ENCODE measurements around the gene SPDEF.

SPDEF gene

DNA sequence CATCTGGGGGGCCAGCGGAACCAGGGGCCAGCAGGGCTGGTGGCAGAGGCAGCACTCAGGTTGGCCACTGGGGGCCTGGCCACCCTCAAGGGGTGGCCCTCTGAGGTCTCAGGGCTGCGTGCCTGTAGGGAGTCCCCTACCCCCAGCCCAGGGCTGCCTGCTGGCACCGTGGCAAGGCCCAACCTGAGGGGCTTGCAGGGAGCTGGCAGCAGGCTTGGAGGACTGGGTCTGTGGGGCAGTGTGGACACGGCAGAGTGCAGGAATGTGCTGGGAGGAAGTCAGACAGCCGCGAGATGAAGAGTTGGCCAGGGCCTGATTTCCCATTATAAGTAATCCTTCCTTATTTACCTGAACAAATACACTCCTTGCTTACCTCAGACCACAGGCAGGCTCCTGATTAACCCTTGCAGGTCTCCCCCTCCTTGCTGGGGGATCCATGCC lies at the start of gene SPDEF:
TSS of gene SPDEF (minus strand) at position 299 of the 441 bp plus-strand sequence. CDS start 11,874 bp downstream, outside the sequence.
- DNase-seq: peak; percentile 52 to 70

DNA sequence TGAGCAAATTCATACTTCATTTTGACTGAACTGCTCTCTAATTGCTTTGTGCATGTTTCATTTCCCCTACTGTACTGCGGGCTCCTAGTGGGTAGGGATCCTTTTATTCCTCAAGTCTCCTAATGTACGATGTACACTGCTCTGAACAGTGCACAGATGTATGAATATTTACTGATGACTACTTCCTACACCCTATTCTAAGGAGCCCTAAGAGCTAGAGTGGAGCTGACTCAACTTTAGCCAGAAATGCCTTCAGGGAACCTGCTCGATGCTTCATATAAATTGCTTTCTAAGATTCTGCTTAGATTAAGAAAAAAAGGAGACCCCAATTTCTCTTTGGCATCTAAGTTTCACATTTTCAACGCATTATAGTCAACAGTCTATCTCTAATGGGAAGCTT lies 47.6 kb upstream of the SPDEF start:
- DNase-seq: no peak

DNA sequence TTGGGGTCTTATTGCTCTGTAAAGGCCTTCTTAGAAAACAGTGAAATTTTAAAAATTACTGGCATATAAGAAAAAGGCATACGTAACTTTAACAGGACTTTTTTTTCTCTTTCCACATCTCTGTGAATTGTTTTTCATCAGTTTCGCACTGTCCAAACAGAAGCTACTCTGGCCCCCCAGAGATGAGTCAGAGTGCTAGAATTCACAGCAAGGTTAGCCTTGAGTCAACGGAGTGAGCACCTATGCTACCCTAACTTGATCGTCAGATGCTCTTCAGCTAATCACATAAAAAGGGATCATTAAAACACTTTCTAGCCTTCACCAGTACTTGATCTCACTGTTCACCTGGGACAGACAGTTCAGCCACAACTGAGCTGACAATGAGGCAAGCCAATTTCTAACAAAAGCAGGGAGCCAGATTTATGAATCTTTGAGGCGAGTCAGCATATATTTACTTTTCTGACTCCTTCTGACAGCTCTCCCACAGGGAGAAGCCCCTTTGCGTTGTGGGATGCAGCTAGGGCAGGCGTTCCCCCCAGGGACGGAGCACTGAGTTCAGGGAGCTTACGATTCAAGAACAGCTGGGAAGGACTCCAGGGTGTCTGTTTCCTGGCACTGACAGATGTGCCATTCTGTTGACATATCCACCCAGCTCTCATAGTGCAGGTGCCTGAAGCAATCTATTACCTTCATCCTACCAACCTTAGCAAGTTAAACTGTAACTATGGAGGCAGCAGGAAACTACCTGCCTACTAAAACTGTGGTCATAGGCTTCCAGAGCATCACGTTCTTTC lies 46.4 kb upstream of the SPDEF start:
- DNase-seq: no peak

DNA sequence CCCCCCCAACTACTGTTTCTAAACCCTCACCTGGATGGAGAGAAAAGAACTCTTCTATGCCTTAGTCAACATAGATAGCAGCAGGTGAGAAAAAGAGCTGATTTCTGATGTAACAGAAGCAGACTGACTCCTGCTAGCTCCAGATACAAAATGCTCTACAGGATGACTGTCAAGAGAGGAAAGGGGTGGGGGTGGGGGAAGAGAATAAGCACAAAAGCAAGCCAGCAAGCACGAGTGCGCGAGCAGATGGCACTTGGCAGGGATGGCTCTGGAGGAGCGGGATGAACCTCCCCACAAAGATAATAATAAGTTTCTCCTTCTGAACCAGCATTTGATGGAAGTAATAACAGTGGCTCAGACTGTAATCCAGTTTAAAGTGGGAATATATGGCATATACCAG lies 45.6 kb upstream of the SPDEF start:
- no peak for DNase-seq

DNA sequence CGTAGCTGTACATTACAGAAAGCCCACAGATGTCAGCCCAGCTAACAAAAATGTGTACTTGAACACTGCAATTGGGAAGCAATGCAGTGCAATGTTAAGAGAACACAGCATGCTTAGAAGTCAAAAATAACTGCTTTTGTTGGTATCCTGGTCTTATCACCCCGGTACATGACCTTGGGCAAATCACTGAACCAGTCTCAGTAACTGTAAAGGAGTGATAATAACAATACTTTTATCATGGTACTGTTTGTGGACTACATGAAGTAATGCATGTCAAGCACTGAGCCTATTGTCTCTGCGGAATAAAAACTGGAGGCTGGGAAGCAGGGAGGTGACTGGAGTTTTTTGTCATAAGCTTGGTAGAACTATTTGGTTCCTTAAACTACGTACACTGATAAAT lies 44.7 kb upstream of the SPDEF start:
- DNase-seq: no peak

DNA sequence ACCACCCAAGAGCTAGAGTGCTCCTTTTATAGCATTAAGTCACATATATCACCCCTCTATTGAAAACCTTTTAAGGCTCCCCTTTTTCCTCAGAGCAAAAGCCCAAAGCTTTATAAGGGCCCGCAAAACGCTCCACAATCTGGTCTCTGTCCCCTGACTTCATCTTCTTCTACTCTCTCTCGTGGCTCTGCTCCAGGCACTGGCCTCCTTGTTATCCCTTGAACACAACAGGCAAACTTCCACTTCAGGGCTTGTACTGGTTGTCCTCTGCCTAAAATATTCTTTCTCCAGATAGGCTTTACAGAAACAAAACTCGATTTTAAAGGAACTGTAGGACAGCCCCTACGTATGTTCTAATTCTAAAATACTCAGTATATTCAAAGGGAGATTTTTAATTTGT lies 44.0 kb upstream of the SPDEF start:
- no peak for DNase-seq

DNA sequence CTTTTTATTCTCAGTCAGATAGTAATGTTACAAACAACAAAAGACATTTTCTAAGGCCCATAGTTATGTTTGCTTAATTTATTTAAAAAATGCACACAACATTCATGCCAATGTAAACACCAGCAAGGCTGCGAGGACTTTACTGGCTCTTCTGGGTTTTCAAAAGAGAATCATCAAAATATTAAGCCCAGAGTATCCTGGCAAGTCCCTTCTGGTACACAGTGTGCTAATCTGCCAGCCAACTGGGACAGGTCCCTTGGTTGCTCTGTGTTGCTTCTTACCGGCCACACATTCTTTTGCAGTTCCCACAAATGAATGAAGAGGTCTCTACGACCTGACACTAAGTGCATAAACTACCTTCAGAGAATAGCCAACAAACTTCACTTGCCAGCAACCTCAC lies 42.6 kb upstream of the SPDEF start:
- no peak for DNase-seq

DNA sequence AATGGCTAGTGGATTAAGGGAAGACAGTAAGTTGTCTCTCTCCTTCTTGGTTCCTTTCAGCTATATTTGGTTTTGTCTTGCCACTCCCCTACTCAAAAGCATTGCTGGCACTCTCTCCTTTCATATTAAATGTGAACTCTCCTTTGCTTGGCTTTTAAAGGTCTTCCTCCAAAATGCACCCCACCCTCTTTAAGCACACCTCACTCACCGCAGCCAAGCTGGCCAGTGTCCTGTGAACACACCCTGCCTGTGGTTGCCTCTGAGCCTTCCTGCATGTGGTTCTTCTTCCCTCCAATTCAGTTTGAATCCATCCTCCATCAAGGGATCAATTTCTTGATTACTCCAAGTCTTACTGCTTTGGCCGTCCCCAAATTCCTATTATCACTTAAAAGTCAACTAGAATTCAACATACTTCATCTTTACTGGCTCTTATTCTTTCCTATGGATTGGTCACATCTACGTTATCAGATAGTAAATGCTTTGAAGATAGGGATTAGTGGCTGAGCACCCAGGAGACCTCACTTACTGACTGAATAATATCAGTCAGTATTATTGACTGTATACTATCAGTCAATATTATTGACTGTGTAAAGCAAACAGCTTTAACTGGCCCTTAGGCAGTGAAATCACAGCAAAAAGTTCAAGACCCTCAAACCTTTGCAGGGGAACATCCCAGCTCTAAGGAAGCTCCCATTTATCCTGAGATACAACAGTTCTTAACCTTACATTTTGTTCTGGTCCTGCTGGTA lies 41.6 kb upstream of the SPDEF start:
- DNase-seq: no peak

DNA sequence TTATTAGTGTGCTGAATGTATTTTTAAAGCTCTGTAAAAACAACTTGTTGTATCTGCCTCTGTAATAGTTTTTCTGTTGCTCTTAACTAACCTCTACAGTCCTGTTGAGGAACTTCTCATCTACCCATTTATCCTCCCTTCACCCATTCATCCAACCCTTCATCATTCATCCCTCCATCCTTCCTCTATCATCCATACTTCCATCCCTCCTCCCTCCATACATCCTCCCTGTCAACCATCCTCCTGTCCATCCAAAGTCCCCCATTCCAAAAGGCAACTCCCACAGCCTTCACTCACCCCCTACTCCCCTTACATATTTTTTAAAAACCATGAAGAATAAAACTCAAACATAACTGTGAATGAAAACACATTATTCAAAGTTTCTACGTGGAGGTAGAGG lies 40.7 kb upstream of the SPDEF start:
- DNase-seq: no peak

DNA sequence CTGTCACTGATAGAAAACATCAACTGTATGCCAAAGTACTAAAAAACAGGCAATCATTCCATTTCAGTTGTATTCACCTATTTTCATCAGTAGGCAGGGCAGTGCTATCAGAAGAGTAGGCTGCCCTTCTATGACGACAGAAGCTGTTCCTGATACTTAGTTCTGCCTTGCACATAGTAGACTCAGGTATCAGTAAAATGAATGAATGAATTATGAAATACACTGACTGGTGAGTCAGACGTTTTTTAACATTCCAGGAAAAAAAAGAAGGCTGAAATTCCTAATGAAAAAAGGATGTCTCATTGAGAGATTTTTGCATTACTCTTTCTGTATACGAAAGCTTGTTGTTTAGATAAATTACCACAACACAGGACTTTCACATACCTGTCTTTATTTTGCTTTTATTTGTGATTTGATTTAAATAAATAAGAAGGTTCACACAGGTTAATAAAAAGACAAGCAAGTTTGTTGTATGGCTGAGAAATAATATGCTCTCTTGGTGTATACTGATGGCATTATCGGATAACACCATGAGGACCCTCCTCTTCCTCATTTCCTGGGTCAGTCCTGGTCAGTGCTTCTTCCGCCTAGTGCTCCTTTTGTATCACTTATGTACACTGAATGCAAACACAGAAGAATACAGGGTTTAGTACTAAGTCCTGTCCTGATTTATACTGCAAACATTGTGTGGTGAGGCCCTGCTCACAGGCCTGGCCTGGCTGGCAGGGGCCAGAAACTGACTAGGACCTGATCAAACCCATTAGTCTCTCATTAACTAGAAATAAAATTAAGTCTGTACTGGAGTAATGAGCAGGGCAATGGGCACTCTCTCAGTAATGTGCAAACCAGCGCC lies 39.4 kb upstream of the SPDEF start:
- no peak for DNase-seq

DNA sequence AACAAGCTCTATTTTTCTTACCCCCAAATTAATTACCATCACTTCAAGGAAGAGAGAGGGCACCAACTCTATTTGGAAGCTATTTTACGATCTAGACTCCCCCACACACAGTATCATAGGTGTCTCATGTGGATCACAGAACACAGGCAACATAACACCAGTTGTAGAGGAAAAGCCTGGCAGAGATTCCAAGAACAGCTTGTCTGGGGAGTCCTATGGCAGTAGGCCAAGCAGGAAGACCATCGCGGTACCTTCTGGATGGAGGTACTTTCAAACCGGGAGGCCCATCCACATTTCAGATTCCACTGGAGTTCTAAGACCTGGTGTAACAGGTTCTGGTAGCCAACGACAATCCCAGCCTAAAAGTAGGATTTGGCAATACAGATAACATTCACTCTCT lies 37.6 kb upstream of the SPDEF start:
- no peak for DNase-seq

DNA sequence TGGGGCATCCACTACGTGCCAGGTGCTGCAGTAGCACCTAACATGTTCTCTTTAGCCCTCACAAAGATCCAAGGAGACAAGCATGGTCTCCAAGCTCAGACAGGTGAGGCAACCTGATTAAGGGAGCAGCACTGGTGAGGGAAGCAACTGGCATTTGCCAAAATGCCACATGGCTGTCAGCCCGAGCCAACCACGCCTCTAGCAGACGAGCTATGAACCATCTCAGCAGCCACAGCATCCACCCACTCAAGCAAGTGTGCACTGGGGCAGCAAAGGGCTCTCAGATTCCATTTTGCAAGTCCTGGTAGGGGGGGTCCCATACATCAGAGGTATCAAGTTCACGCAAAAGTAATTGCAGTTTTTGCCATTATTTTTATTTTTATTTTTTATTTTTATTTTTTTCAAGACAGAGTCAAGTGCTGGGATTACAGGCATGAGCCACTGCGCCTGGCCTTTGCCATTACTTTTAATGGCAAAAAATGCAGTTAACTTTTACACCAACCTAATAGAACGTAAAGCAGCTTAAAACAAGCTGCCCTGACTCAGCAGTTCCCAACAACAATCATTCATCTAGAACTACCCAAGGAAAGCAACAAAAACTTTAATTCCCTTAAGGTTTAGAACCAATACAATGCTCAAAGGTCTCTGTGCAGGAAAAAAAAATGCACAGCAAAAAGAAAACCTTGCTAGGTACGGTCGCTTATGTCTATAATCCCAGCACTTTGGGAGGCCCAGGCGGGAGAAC lies 36.3 kb upstream of the SPDEF start:
- DNase-seq: no peak

DNA sequence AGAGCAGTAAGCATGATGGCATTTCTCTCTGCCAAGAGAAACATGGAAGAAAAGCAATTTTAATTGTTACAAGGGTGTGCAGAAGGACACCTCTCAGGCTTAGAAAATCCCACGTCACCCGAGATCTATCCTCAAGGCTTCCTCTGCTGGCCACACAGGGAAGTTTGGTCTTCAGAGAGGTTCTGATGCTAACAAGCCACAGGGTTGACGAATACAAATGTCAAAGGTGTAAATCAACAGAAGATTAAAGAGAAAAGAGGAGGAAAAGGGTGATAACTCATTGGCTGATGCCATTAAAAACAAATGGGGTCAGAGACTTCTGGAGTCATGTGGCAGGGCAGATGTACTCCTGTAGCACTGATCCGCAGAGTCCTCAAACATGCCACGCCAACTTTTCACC lies 33.6 kb upstream of the SPDEF start:
- DNase-seq: no peak

DNA sequence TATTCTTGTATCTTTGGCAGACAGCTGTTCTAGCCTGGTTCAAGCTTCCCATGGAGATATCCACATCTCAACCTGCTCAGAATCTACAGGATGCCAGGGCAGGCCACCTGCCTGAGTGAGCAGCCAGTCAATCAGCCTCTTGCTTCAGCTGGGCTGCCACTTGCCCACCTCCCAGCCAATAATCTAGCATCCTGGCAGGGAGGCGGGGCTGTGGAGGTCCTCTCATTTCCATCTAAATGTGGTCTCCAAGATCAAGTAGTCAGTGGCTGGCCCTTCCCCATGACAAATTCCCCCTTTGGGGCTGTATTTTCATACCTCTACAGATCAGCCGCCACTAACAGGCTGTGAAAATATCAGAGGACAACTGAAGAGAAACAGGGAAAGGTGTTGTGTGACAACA lies 33.0 kb upstream of the SPDEF start:
- DNase-seq: no peak

DNA sequence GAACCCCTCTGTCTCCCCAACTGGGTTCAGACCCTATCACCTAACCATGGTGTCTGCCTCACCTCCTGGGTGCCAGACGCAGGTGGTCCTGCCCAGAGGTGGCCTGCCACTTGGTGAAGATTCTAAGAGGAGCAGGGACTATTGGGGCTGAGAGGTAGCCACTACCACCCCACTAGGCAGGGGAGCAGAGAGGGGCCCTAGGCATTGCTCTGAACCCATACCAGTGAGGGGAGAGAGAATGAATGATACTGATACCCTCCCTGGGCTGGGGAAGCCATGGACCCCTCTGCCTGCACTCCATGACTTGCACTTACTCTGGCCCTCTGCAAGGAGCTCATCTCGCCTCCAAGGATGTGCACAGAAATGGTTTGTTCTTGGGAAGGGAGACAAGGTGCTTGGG lies 31.7 kb upstream of the SPDEF start:
- DNase-seq: no peak

DNA sequence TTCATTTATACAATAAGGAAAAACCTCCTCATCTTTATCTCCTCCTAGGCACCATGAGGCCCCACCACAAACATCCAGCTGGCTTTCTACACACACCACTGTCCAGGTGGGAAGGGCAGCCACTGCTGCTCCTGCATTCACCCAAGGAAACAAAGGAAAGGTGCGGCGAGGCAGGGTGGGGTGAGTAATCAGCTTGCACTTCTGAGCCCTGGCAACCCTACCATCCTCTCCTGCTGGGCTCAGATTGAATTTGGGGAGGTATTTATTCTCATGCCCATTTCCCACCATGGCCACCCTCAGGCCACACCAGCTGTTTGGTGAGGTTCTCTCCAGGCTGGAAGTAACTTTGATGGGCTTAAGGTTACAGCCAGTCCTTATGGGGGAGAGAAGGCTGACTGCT lies 31.2 kb upstream of the SPDEF start:
- DNase-seq: no peak

DNA sequence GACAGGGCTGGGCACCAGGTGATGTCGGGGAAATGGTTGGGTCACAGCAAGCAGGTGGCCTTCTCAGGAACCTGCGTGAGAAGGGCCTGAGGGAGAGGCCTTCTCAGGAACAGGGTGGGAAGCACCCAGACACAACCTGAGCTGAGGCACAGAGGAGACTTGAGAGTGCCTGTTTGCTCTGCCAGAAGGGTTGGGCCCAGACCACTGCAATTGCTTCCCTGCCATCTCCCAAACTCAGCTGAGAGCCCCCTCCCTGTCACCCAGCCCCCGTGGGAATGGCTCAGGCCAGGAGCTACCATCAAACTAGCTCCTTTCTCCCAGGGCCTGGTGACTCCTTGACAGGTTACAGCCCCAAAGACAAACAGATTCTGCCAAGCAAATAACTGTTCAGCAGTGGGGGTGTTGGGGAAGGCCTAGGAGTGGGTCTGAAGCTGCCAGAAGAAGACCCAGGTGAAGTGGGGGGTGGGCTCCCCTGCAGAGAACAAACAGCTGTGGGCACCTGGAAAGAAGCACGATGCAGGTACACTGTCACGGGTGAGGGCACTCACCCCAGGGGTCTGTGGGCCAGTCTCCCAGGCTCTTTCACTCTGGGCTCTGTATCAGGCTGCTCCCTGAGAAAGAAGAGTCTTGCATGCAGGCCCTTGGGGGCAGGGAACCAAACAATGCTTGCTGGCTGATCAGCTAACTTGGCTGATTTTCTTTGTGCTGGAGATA lies 30.4 kb upstream of the SPDEF start:
- no peak for DNase-seq

DNA sequence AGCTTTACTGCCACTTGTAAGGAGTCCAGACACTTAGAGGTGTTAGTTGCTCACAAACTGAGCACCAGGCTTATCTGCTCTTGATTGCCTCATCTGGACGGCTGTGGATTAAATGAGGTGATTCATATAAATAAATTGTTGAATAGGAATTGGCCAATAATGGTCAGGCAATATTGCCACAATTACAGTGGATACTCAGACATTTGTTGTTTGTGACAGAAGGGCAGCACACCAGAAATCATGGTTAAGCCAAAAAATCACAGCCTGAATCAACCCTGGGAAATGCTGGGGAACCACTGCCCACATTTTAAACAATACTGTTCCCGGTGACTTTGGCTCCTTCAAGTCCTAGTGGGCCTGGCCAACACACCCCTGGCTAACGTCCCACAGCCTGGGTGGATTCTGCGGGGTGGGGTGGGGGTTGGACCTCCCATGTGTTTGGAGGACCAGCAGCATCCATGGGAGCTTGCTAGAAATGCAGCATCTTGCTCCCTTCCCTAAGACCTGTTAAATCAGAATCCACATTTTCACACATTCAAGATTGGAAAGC lies 29.5 kb upstream of the SPDEF start:
- DNase-seq: no peak

DNA sequence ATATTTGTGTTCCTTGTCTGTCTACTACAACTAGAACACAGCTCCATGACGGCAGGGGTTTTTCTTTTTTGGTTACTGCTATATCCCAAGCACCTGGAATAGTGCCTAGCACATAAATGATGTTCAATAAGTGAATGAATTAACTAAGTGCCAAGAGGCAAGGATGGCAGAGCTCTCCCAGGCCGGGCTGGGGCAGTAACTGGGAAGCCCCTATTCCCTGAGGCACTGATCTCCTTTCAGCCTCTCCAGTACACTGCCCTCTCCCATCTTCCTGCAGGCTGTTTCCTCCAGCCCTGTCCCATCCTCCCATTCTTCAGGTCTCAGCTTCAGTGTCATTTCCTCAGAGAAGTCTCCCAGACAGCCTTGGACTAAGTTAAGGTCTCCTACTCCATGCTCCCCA lies 29.0 kb upstream of the SPDEF start:
- DNase-seq: no peak

DNA sequence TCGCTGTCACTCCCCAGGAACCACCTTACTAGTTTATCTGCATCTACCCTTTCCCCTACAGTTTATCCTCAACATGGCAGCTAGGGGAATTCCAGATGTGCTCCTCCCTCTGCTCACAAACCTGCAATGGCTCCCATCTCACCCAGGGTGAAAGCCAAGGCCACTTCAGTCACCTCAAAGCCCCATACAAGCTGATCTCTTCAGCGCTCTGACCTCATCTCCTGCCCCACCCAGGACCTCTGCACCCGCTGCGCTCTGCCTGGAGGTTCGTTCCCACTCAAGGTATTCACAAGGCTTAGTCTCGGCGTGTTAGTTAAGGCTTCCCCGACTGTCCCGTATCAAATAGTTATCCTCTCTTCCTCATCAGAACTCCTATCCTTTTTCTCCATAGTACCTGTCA lies 28.6 kb upstream of the SPDEF start:
- DNase-seq: no peak

DNA sequence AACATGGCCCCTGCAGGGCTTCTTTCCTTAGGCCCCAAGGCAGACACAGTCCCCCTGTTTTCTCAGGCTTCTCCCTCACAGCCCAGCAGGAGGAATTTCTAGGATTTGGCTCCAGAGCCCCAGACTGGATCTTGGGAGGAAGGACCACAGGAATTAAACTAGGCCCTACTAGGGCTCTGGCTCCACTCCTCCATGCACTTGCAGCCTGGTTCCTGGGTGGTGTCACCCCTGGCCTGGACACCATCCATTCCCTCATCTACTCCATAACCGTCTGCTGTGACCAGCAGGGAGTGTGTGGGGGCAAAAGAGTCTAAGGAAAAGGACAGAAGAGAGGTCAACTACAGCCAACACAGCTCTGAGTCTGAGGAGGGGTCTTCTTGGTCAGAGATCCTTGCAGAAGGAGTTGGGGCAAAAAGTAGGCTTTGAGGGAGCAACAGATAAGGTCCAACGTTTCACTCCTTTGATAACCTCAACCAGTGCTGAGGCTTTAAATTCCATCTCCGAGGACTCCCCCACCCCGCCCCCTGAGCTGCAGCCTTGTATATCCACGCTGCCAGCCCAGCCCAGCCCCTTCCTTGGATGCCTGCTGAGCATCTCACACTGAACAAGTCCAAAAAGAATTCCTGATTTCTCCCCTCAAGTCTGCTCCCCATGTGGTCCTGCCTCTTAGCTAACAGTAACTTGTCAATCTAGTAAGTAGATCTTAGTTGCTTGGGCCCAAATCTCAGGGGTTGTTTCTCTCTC lies 27.9 kb upstream of the SPDEF start:
- DNase-seq: no peak

Data from NCI-H526 (cell line).